Measurements from ENCODE around the gene YIPF4. TPM values are rescaled to one million over a fixed set of nuclear protein-coding genes. Genes with fewer than 3 reads are reported as not detected.
A peak's percentile ranks its signal among the peaks of the same experiment; 100 is the strongest.

Gene YIPF4
- total and polyA plus RNA-seq, 7 donors = 10.2 to 26.4 (median 16.1) TPM

- WGBS, 2 donors = 4 to 12% methylated on average over 6 of the region's 6 CpGs
- Histone ChIP-seq H3K4me3 (peak overlapping the region; percentile 73 to 93 (median 86)), H3K27ac (peak overlapping the region; percentile 80 to 87 (median 84)), H3K36me3 (peaks cover 0 to 23% (median 0%) of the 10 kb centered on the region in 4 donors), H3K9me3 (no peaks in the 10 kb centered on the region), H3K27me3 (no peaks in the 10 kb centered on the region), H3K4me1 (peaks cover 0 to 38% (median 23%) of the 10 kb centered on the region in 4 donors)
- DNase-seq = no peak
- no peak for TF ChIP-seq EP300 (IDR thresholded peaks at IDR 0.05)
- no peak for TF ChIP-seq CTCF (IDR thresholded peaks at IDR 0.05)
- TF ChIP-seq POLR2AphosphoS5 (IDR thresholded peaks at IDR 0.05) = no peak
- TF ChIP-seq POLR2A (IDR thresholded peaks at IDR 0.05) = no peak
- intact Hi-C loops (cut with DNase I) = loop anchor here (1.0 kb wide), 2 partner anchors 79 to 113 kb away; partner anchors contain the start of genes BIRC6 and SLC30A6
Observed at GRCh38 chr2:32278478-32278853, 762 bp downstream of the YIPF4 start.

GRCh38 chr2:32284321-32284720, 6.6 kb downstream of the YIPF4 start:
- WGBS, 2 donors = 86 to 92% methylated on average over 2 of the region's 2 CpGs

GRCh38 chr2:32289165-32289999, 11.7 kb downstream of the YIPF4 start:
- Histone ChIP-seq H3K36me3 (peaks cover 0 to 24% (median 1%) of the 10 kb centered on the region in 4 donors), H3K9me3 (no peaks in the 10 kb centered on the region), H3K27me3 (no peaks in the 10 kb centered on the region), H3K4me1 (peaks cover 0 to 31% (median 18%) of the 10 kb centered on the region in 4 donors), H3K4me3 (no peak overlapping the region), H3K27ac (no peak overlapping the region)
- intact Hi-C loops (cut with DNase I) = no loop called here
- 15 to 57% methylated on average over 4 of the region's 4 CpGs for WGBS, 2 donors
- TF ChIP-seq POLR2AphosphoS5 (IDR thresholded peaks at IDR 0.05) (no peak), CTCF (IDR thresholded peaks at IDR 0.05) (no peak), EP300 (IDR thresholded peaks at IDR 0.05) (no peak), POLR2A (IDR thresholded peaks at IDR 0.05) (no peak)
- DNase-seq = no peak

More at GRCh38 chr2:32284321-32284720, 6.6 kb downstream of the YIPF4 start:
- Histone ChIP-seq H3K4me3 (no peak overlapping the region), H3K27ac (no peak overlapping the region), H3K9me3 (no peaks in the 10 kb centered on the region), H3K36me3 (peaks cover 0 to 23% (median 0%) of the 10 kb centered on the region in 4 donors), H3K4me1 (peaks cover 0 to 52% (median 30%) of the 10 kb centered on the region in 4 donors), H3K27me3 (no peaks in the 10 kb centered on the region)
- intact Hi-C loops (cut with DNase I) = no loop called here
- no peak for TF ChIP-seq POLR2A (IDR thresholded peaks at IDR 0.05)
- TF ChIP-seq POLR2AphosphoS5 (IDR thresholded peaks at IDR 0.05) = no peak
- TF ChIP-seq EP300 (IDR thresholded peaks at IDR 0.05) = no peak
- TF ChIP-seq CTCF (IDR thresholded peaks at IDR 0.05) = no peak
- no peak for DNase-seq

- H3K36me3 ChIP-seq = peaks cover 0 to 27% (median 2%) of the 10 kb centered on the region in 4 donors
- no peak for DNase-seq
- H3K27me3 ChIP-seq = no peaks in the 10 kb centered on the region
- 83 to 90% methylated on average over 2 of the region's 2 CpGs for WGBS, 2 donors
- H3K4me1 ChIP-seq = peaks cover 0 to 26% (median 16%) of the 10 kb centered on the region in 4 donors
- no peaks in the 10 kb centered on the region for H3K9me3 ChIP-seq
- H3K4me3 ChIP-seq = no peak overlapping the region
- TF ChIP-seq EP300 (IDR thresholded peaks at IDR 0.05) (no peak), POLR2A (IDR thresholded peaks at IDR 0.05) (no peak), POLR2AphosphoS5 (IDR thresholded peaks at IDR 0.05) (no peak), CTCF (IDR thresholded peaks at IDR 0.05) (no peak)
- intact Hi-C loops (cut with DNase I) = no loop called here
- no peak overlapping the region for H3K27ac ChIP-seq
Observed at GRCh38 chr2:32290000-32290339, 12.3 kb downstream of the YIPF4 start.
